WERI-Rb-1 (cell line): Measurements from ENCODE around the gene GALE.

ENCODE experiments used
- DNase-seq: peaks from one replicate; pipeline ENCODE4 v3.0.0-alpha.2; 2020
- H3K27ac ChIP-seq: fragments of 250-450 bp; sonication (Bioruptor Pico); 2 replicates; pipeline ENCODE4 v1.5.1; 2020; ENCODE audit warnings: mild to moderate bottlenecking, moderate library complexity
- H3K27me3 ChIP-seq: fragments of 250-450 bp; sonication (Bioruptor Pico); 2 replicates; pipeline ENCODE4 v1.5.1; 2021; ENCODE audit warnings: mild to moderate bottlenecking, low read depth, moderate library complexity; ENCODE audit not compliant: insufficient read depth, severe bottlenecking
- H3K36me3 ChIP-seq: fragments of 250-450 bp; sonication (Bioruptor Pico); 2 replicates; pipeline ENCODE4 v1.5.1; 2020; ENCODE audit warnings: mild to moderate bottlenecking, moderate library complexity
- H3K4me3 ChIP-seq: 2 replicates; pipeline ENCODE4 v1.5.1; 2011; ENCODE audit warnings: low read depth, mild to moderate bottlenecking, control low read depth, low read length
- H3K9me3 ChIP-seq: fragments of 250-450 bp; sonication (Bioruptor Pico); 2 replicates; pipeline ENCODE4 v1.5.1; 2021; ENCODE audit warnings: mild to moderate bottlenecking, moderate library complexity; ENCODE audit not compliant: severe bottlenecking
- CTCF ChIP-seq: IDR thresholded peaks from 2 replicates; pipeline ENCODE4 v1.5.1; 2011; ENCODE audit warnings: low read depth, mild to moderate bottlenecking, control low read depth, inconsistent platforms, low read length

Gene GALE

DNA sequence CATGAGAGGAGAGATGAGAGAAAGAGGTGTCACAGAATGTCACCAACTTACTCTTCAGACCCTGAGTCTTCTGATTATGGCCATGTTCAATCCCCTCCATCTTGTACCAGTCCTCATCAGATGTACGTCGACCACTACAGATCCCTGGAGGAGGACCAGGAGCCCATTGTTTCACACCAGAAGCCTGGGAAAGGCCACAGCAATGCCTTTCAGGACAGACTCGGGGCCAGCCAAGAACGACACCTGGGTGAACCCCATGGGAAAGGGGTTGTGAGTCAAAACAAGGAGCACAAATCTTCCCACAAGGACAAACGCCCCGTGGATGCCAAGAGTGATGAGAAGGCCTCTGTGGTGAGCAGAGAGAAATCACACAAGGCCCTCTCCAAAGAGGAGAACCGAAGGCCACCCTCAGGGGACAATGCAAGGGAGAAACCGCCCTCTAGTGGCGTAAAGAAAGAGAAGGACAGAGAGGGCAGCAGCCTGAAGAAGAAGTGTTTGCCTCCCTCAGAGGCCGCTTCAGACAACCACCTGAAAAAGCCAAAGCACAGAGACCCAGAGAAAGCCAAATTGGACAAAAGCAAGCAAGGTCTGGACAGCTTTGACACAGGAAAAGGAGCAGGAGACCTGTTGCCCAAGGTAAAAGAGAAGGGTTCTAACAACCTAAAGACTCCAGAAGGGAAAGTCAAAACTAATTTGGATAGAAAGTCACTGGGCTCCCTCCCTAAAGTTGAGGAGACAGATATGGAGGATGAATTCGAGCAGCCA is 49.3 kb downstream of the GALE start:
- no peak overlapping the region for H3K27ac ChIP-seq
- no peaks in the 10 kb centered on the region for H3K9me3 ChIP-seq
- DNase-seq, result peak; percentile 56
- peaks cover 85% of the 10 kb centered on the region for H3K36me3 ChIP-seq
- H3K4me3 ChIP-seq, result no peak overlapping the region
- H3K27me3 ChIP-seq, result no peaks in the 10 kb centered on the region
- peak; percentile 87 for TF ChIP-seq CTCF

DNA sequence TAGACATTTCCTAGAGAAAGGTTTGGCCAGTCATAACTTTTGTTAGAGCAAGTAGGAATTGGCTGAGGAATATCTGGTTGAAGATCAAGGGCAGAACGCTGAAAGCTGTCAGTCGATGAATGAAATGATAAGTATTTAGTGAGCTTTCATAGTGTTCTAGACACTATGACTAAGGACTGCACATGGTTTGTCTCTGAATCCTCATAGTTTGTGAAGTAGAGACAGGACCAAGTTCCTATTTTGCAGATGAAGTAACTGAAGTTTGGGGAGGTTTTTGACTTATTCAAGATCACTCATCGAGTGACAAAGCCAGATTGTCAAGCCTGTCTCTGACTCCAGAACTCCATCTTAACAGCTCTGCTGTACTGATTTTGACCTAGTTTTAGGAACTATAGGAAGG is 52.5 kb downstream of the GALE start:
- DNase-seq, result no peak
- H3K9me3 ChIP-seq, result no peaks in the 10 kb centered on the region
- H3K27me3 ChIP-seq, result no peaks in the 10 kb centered on the region
- H3K36me3 ChIP-seq, result peaks cover 66% of the 10 kb centered on the region
- no peak for TF ChIP-seq CTCF
- H3K27ac ChIP-seq, result no peak overlapping the region
- no peak overlapping the region for H3K4me3 ChIP-seq
